Measurements from ENCODE around the gene EEFSEC. TPM values are rescaled to one million over a fixed set of nuclear protein-coding genes. Genes with fewer than 3 reads are reported as not detected.
A peak's percentile ranks its signal among the peaks of the same experiment; 100 is the strongest.

EEFSEC gene
- total RNA-seq, 1 donor from 2014 or later, result 6.1 TPM

DNA sequence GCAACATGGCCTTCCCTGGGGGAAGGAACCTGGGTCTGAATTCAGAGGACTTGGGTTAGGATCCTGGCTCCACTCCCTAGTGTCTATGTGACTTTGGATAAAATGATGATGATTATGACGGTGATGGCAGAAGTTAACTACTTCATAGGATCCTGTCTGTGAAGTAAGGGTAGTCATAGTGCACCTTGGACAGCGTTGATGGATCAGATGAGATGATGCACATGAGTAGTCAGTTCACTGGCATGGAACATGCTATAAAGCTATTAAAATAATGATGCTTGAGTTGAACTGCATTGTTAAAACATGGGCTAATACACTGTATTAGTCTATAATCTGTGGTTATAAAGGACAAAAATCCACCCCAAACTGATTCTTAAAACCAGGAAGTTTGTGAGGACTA lies 62.0 kb downstream of the EEFSEC start:
- H3K9ac ChIP-seq (ENCODE audit: low read length), result no peak overlapping the region
- H3K4me1 ChIP-seq (ENCODE audit: insufficient read depth, low read length), result no peaks in the 10 kb centered on the region
- no peak overlapping the region for H3K4me3 ChIP-seq (ENCODE audit: insufficient read depth, low read depth, low read length)
- no peaks in the 10 kb centered on the region for H3K9me3 ChIP-seq (ENCODE audit: insufficient read depth, low read depth, low read length)
- no peak for DNase-seq (ENCODE audit: low read depth)
- Mint-ChIP-seq H3K27me3 (ENCODE audit: low read depth, unreplicated experiment) (peaks cover 3% of the 10 kb centered on the region), H3K36me3 (ENCODE audit: low read depth, unreplicated experiment) (peaks cover 6% of the 10 kb centered on the region), H3K4me3 (ENCODE audit: unreplicated experiment) (no peak overlapping the region), H3K4me1 (ENCODE audit: low read depth, unreplicated experiment) (peaks cover 14% of the 10 kb centered on the region), H3K27ac (ENCODE audit: unreplicated experiment) (no peak overlapping the region), H3K9me3 (ENCODE audit: unreplicated experiment) (no peaks in the 10 kb centered on the region)
- no peak overlapping the region for H2AFZ ChIP-seq (ENCODE audit: low read depth, low read length)
- no peaks in the 10 kb centered on the region for H4K20me1 ChIP-seq (ENCODE audit: insufficient read depth, low read length)
- H3K27me3 ChIP-seq (ENCODE audit: insufficient read depth, low read length), result no peaks in the 10 kb centered on the region
- no peak overlapping the region for H3K27ac ChIP-seq (ENCODE audit: low read depth, low read length)
- H3K79me2 ChIP-seq (ENCODE audit: insufficient read depth, low read length), result no peaks in the 10 kb centered on the region
- H3K4me2 ChIP-seq (ENCODE audit: low read length), result no peak overlapping the region
- TF ChIP-seq EZH2 (IDR thresholded peaks at IDR 0.05; ENCODE audit: insufficient read depth, low read length), result no peak
- TF ChIP-seq, protein P1, sequence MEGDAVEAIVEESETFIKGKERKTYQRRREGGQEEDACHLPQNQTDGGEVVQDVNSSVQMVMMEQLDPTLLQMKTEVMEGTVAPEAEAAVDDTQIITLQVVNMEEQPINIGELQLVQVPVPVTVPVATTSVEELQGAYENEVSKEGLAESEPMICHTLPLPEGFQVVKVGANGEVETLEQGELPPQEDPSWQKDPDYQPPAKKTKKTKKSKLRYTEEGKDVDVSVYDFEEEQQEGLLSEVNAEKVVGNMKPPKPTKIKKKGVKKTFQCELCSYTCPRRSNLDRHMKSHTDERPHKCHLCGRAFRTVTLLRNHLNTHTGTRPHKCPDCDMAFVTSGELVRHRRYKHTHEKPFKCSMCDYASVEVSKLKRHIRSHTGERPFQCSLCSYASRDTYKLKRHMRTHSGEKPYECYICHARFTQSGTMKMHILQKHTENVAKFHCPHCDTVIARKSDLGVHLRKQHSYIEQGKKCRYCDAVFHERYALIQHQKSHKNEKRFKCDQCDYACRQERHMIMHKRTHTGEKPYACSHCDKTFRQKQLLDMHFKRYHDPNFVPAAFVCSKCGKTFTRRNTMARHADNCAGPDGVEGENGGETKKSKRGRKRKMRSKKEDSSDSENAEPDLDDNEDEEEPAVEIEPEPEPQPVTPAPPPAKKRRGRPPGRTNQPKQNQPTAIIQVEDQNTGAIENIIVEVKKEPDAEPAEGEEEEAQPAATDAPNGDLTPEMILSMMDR (IDR thresholded peaks at IDR 0.05; ENCODE audit: insufficient read depth, low read depth, low read length), result no peak
- FAIRE-seq, result no peak
- no peaks in the 10 kb centered on the region for H3K36me3 ChIP-seq (ENCODE audit: insufficient read depth, low read length)

DNA sequence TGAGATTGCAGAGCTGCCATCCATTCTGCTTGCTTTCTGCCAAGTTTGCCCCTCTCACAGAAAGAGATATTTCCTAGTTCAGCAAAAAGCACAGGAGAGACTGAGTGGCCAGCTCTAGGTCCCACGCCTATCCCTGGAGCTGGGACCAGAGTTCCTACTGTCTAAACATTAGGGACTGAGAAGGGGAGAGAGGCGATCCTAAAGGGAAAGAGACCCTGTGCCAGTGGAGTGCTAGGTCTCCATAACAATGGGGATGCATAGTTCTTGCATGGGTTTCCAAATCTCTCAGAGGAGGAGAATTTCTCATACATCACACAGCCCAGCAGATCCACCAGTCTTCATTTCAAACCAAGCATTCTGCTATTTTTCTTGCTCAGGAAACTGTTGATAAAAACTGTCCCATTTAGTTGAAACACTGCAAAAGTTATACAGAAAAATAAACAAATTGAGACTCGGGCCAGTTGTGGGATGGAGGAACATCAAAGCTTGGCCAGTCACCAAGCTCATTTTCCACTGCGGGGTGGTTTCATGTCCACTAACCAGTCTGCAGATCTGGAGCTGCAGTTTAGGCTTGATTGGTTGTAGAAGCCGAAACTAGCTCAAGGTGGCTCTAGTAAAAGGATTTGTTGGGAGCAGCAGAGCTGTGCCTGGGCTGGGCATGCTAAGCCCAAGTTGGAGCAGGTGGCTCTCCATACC lies 62.7 kb downstream of the EEFSEC start:
- Mint-ChIP-seq H3K4me3 (ENCODE audit: unreplicated experiment) (no peak overlapping the region), H3K27me3 (ENCODE audit: low read depth, unreplicated experiment) (peaks cover 3% of the 10 kb centered on the region), H3K9me3 (ENCODE audit: unreplicated experiment) (no peaks in the 10 kb centered on the region), H3K27ac (ENCODE audit: unreplicated experiment) (no peak overlapping the region), H3K36me3 (ENCODE audit: low read depth, unreplicated experiment) (peaks cover 9% of the 10 kb centered on the region), H3K4me1 (ENCODE audit: low read depth, unreplicated experiment) (peaks cover 14% of the 10 kb centered on the region)
- FAIRE-seq (no peak), DNase-seq (ENCODE audit: low read depth) (peak; percentile 6)
- Histone ChIP-seq H3K9ac (ENCODE audit: low read length) (no peak overlapping the region), H3K79me2 (ENCODE audit: insufficient read depth, low read length) (no peaks in the 10 kb centered on the region), H3K27ac (ENCODE audit: low read depth, low read length) (no peak overlapping the region), H3K4me1 (ENCODE audit: insufficient read depth, low read length) (no peaks in the 10 kb centered on the region), H3K9me3 (ENCODE audit: insufficient read depth, low read depth, low read length) (no peaks in the 10 kb centered on the region), H2AFZ (ENCODE audit: low read depth, low read length) (no peak overlapping the region), H3K27me3 (ENCODE audit: insufficient read depth, low read length) (no peaks in the 10 kb centered on the region), H3K36me3 (ENCODE audit: insufficient read depth, low read length) (no peaks in the 10 kb centered on the region), H4K20me1 (ENCODE audit: insufficient read depth, low read length) (no peaks in the 10 kb centered on the region), H3K4me2 (ENCODE audit: low read length) (no peak overlapping the region), H3K4me3 (ENCODE audit: insufficient read depth, low read depth, low read length) (no peak overlapping the region)
- no peak for TF ChIP-seq EZH2 (IDR thresholded peaks at IDR 0.05; ENCODE audit: insufficient read depth, low read length)
- TF ChIP-seq, protein P1 (IDR thresholded peaks at IDR 0.05; ENCODE audit: insufficient read depth, low read depth, low read length), result no peak
